GM21528 (cell line): Measurements from ENCODE around the gene BEX1.

Experiments used
- ATAC-seq: cut with Tn5 transposase; IDR thresholded peaks from one replicate; pipeline ENCODE4 v1.9.1; 2021; ENCODE audit warnings: mild to moderate bottlenecking, moderate library complexity; ENCODE audit not compliant: unreplicated experiment, low FRiP score

Gene BEX1

GRCh38 chrX:103012945-103013344, 51.0 kb downstream of the BEX1 start:
- no peak for ATAC-seq
